ENCODE measurements around the gene WNT11.
A peak's percentile ranks its signal among the peaks of the same experiment; 100 is the strongest.

WNT11 gene

GRCh38 chr11:76248210-76248609, 41.9 kb upstream of the WNT11 start:
- H3K27ac ChIP-seq, result no peak overlapping the region
- TF ChIP-seq CTCF (IDR thresholded peaks at IDR 0.05), result peak; percentile 37
- TF ChIP-seq ZFX (IDR thresholded peaks at IDR 0.05; ENCODE audit: borderline replicate concordance), result no peak

- H3K27ac ChIP-seq, result no peak overlapping the region
- TF ChIP-seq ZFX (IDR thresholded peaks at IDR 0.05; ENCODE audit: borderline replicate concordance) (no peak), CTCF (IDR thresholded peaks at IDR 0.05) (no peak)
Measured at GRCh38 chr11:76247091-76247490, 40.8 kb upstream of the WNT11 start.

- no peak overlapping the region for H3K27ac ChIP-seq
- no peak for TF ChIP-seq ZFX (IDR thresholded peaks at IDR 0.05; ENCODE audit: borderline replicate concordance)
- TF ChIP-seq CTCF (IDR thresholded peaks at IDR 0.05), result no peak
Measured at GRCh38 chr11:76246271-76246933, 40.1 kb upstream of the WNT11 start.

- TF ChIP-seq CTCF (IDR thresholded peaks at IDR 0.05), result no peak
- no peak for TF ChIP-seq ZFX (IDR thresholded peaks at IDR 0.05; ENCODE audit: borderline replicate concordance)
- H3K27ac ChIP-seq, result no peak overlapping the region
Measured at GRCh38 chr11:76245720-76246119, 39.4 kb upstream of the WNT11 start.

- no peak overlapping the region for H3K27ac ChIP-seq
Measured at GRCh38 chr11:76244316-76244851, 38.1 kb upstream of the WNT11 start.

GRCh38 chr11:76243957-76244285, 37.6 kb upstream of the WNT11 start:
- no peak for TF ChIP-seq CTCF (IDR thresholded peaks at IDR 0.05)
- TF ChIP-seq ZFX (IDR thresholded peaks at IDR 0.05; ENCODE audit: borderline replicate concordance), result no peak
- H3K27ac ChIP-seq, result no peak overlapping the region

More at GRCh38 chr11:76244316-76244851, 38.1 kb upstream of the WNT11 start:
- no peak for TF ChIP-seq ZFX (IDR thresholded peaks at IDR 0.05; ENCODE audit: borderline replicate concordance)
- TF ChIP-seq CTCF (IDR thresholded peaks at IDR 0.05), result no peak

GRCh38 chr11:76243193-76243956, 37.1 kb upstream of the WNT11 start:
- no peak overlapping the region for H3K27ac ChIP-seq
- TF ChIP-seq CTCF (IDR thresholded peaks at IDR 0.05) (no peak), ZFX (IDR thresholded peaks at IDR 0.05; ENCODE audit: borderline replicate concordance) (no peak)
